RWPE2 (cell line): Measurements from ENCODE around the gene ZNF383.
"Not testable (repeated sequence)": the region's sequence is repeated elsewhere in the genome, so short reads cannot be mapped to it uniquely, and the experiment has no call there.

ENCODE experiments used
- ATAC-seq: fragments of 200-7000 bp; cut with Tn5 transposase; 3 replicates; pipeline ENCODE4 v1.9.1; 2021; ENCODE audit warnings: low read depth
- DNase-seq: peaks from one replicate; pipeline ENCODE4 v3.0.0-alpha.2; 2020; ENCODE audit warnings: low spot score
- H3K27ac ChIP-seq: fragments of 450-650 bp; 2 replicates; pipeline ENCODE4 v1.5.1; 2017; ENCODE audit warnings: mild to moderate bottlenecking; ENCODE audit not compliant: poor library complexity, severe bottlenecking
- H3K27me3 ChIP-seq: fragments of 250-450 bp; sonication (Bioruptor Pico); 2 replicates; pipeline ENCODE4 v1.5.1; 2021; ENCODE audit warnings: mild to moderate bottlenecking, moderate library complexity; ENCODE audit not compliant: insufficient read depth, poor library complexity, severe bottlenecking
- H3K36me3 ChIP-seq: fragments of 250-450 bp; sonication (Bioruptor Pico); 2 replicates; pipeline ENCODE4 v1.5.1; 2020; ENCODE audit warnings: low read depth, mild to moderate bottlenecking, moderate library complexity
- H3K4me1 ChIP-seq: fragments of 250-450 bp; sonication (Bioruptor Pico); 2 replicates; pipeline ENCODE4 v1.5.1; 2021; ENCODE audit warnings: mild to moderate bottlenecking, moderate library complexity; ENCODE audit not compliant: insufficient read depth, poor library complexity, severe bottlenecking
- H3K4me3 ChIP-seq: fragments of 250-450 bp; sonication (Bioruptor Pico); 2 replicates; pipeline ENCODE4 v1.5.1; 2021; ENCODE audit warnings: mild to moderate bottlenecking, moderate library complexity; ENCODE audit not compliant: severe bottlenecking
- H3K9me3 ChIP-seq: fragments of 250-450 bp; sonication (Bioruptor Pico); 2 replicates; pipeline ENCODE4 v1.5.1; 2021; ENCODE audit warnings: mild to moderate bottlenecking, moderate library complexity; ENCODE audit not compliant: severe bottlenecking
- CTCF ChIP-seq: fragments of 450-650 bp; IDR thresholded peaks from one replicate; pipeline ENCODE4 v1.5.1; 2017; ENCODE audit warnings: mild to moderate bottlenecking, moderate library complexity; ENCODE audit not compliant: poor library complexity, severe bottlenecking

The ZNF383 gene

GRCh38 chr19:37217775-37218591 is at the start of gene ZNF383:
ZNF383 (plus strand) TSS chr19:37218214; CDS start chr19:37230454, 12,240 bp downstream.
- DNase-seq (peak; percentile 92), ATAC-seq (peak; percentile 97)
- Histone ChIP-seq H3K4me3 (peak within 1 kb of the TSS; percentile 73), H3K4me1 (peaks cover 2% of the 10 kb centered on the region), H3K36me3 (peaks cover 27% of the 10 kb centered on the region), H3K9me3 (no peaks in the 10 kb centered on the region), H3K27me3 (no peaks in the 10 kb centered on the region), H3K27ac (peak within 1 kb of the TSS; percentile 51)
- TF ChIP-seq CTCF, result no peak

- peak within 1 kb of the TSS; percentile 13 for H3K27ac ChIP-seq
- ATAC-seq (peak; percentile 99), DNase-seq (peak; percentile 82)
- H3K9me3 ChIP-seq, result peaks cover 9% of the 10 kb centered on the region
- peak within 1 kb of the TSS; percentile 42 for H3K4me3 ChIP-seq
- no peaks in the 10 kb centered on the region for H3K4me1 ChIP-seq
- no peaks in the 10 kb centered on the region for H3K27me3 ChIP-seq
- H3K36me3 ChIP-seq, result peaks cover 15% of the 10 kb centered on the region
- TF ChIP-seq CTCF, result no peak
Measured at GRCh38 chr19:37172368-37173366, 45.3 kb upstream of the ZNF383 start, which contains the start of gene ZNF585A. ZNF585A (minus strand) TSS chr19:37172695; CDS start chr19:37169910, 2,785 bp downstream.

GRCh38 chr19:37186071-37186470 is 31.9 kb upstream of the ZNF383 start:
- not testable (repeated sequence) for H3K4me3 ChIP-seq, DNase-seq, H3K4me1 ChIP-seq, H3K9me3 ChIP-seq, H3K27ac ChIP-seq, ATAC-seq, H3K27me3 ChIP-seq
- peaks cover 41% of the 10 kb centered on the region for H3K36me3 ChIP-seq

- H3K27me3 ChIP-seq, H3K4me1 ChIP-seq, H3K27ac ChIP-seq, H3K4me3 ChIP-seq, H3K9me3 ChIP-seq, ATAC-seq, DNase-seq: not testable (repeated sequence)
- H3K36me3 ChIP-seq, result peaks cover 43% of the 10 kb centered on the region
Measured at GRCh38 chr19:37195248-37195647, 22.8 kb upstream of the ZNF383 start.

GRCh38 chr19:37197115-37197514 is 20.9 kb upstream of the ZNF383 start:
- peaks cover 42% of the 10 kb centered on the region for H3K36me3 ChIP-seq
- not testable (repeated sequence) for ATAC-seq, H3K9me3 ChIP-seq

GRCh38 chr19:37197768-37198167 is 20.2 kb upstream of the ZNF383 start:
- peaks cover 3% of the 10 kb centered on the region for H3K9me3 ChIP-seq

More at GRCh38 chr19:37197115-37197514, 20.9 kb upstream of the ZNF383 start:
- not testable (repeated sequence) for H3K4me3 ChIP-seq, H3K4me1 ChIP-seq, DNase-seq, H3K27me3 ChIP-seq, H3K27ac ChIP-seq

More at GRCh38 chr19:37197768-37198167, 20.2 kb upstream of the ZNF383 start:
- Histone ChIP-seq H3K36me3 (peaks cover 43% of the 10 kb centered on the region), H3K4me1 (no peaks in the 10 kb centered on the region), H3K27ac (no peak overlapping the region), H3K4me3 (no peak overlapping the region), H3K27me3 (no peaks in the 10 kb centered on the region)
- no peak for DNase-seq
- TF ChIP-seq CTCF, result no peak
- no peak for ATAC-seq
